ENCODE measurements around the gene GTPBP1. TPM values are rescaled to one million over a fixed set of nuclear protein-coding genes. Genes with fewer than 3 reads are reported as not detected.

Gene GTPBP1
- total RNA-seq, 4 donors from 2014 or later, result 16.2 to 71.5 (median 56.1) TPM

- Histone ChIP-seq H3K9me3 (no peaks in the 10 kb centered on the region), H3K27me3 (no peaks in the 10 kb centered on the region), H3K4me1 (no peaks in the 10 kb centered on the region), H3K4me3 (no peak overlapping the region), H3K27ac (no peak overlapping the region), H3K36me3 (peaks cover 0 to 2% of the 10 kb centered on the region in 2 donors)
- DNase-seq, result no peak
- intact Hi-C loops (cut with DNase I; ENCODE audit: low total_unique reads), result no loop called here
- TF ChIP-seq CTCF (IDR thresholded peaks at IDR 0.05), result no peak
- no peak for TF ChIP-seq POLR2A (IDR thresholded peaks at IDR 0.05)
Observed at GRCh38 chr22:38742176-38742942, 36.6 kb downstream of the GTPBP1 start.

GRCh38 chr22:38744981-38745380, 39.2 kb downstream of the GTPBP1 start:
- Histone ChIP-seq H3K27me3 (no peaks in the 10 kb centered on the region), H3K27ac (no peak overlapping the region), H3K9me3 (no peaks in the 10 kb centered on the region), H3K36me3 (peaks cover 0 to 2% of the 10 kb centered on the region in 2 donors), H3K4me3 (no peak overlapping the region), H3K4me1 (no peaks in the 10 kb centered on the region)
- DNase-seq, result no peak
- intact Hi-C loops (cut with DNase I; ENCODE audit: low total_unique reads), result no loop called here
- no peak for TF ChIP-seq POLR2A (IDR thresholded peaks at IDR 0.05)

- H3K4me1 ChIP-seq, result no peaks in the 10 kb centered on the region
- no peak overlapping the region for H3K27ac ChIP-seq
- peaks cover 0 to 2% of the 10 kb centered on the region in 2 donors for H3K36me3 ChIP-seq
- TF ChIP-seq POLR2A (IDR thresholded peaks at IDR 0.05) (no peak), CTCF (IDR thresholded peaks at IDR 0.05) (no peak)
- no peak overlapping the region for H3K4me3 ChIP-seq
- no peaks in the 10 kb centered on the region for H3K9me3 ChIP-seq
- intact Hi-C loops (cut with DNase I; ENCODE audit: low total_unique reads), result no loop called here
- no peak for DNase-seq
- H3K27me3 ChIP-seq, result no peaks in the 10 kb centered on the region
Observed at GRCh38 chr22:38745676-38746460, 40.1 kb downstream of the GTPBP1 start.

DNA sequence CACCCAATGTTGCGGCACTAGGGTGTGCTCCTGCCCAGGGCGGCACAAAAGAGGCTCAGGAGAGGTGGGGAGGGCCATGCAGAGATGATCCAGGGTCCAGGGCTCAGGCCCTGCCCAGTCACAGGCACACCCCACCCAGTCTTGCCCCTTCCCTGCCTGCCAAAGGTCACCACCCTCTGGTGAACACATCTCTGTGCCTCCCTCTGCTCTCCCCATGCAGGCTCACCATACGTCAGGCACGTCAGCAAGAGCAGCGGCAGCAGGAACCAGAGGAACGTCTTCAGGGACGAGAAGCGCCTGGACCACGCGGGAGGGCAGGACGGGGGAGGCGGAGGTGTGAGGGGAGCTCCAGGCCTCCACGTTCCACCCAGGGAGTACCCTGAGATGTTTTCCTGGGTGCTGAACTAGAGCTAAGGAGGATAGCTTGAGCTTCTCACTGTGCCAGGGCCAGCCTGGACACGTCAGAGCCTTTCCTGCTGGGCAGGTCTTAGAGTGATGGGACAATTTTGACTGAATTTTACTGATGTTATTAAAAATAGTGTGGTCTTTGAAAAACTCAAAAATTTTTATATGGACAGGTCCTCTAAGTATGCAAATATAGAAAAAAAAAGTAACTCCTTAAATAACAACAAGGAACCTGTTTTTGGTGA, 42.9 kb downstream of the GTPBP1 start:
- no peaks in the 10 kb centered on the region for H3K36me3 ChIP-seq
- intact Hi-C loops (cut with DNase I; ENCODE audit: low total_unique reads), result no loop called here

More for the DNA sequence above, 42.9 kb downstream of the GTPBP1 start:
- Histone ChIP-seq H3K27me3 (no peaks in the 10 kb centered on the region), H3K4me1 (peaks cover under 1 to 5% of the 10 kb centered on the region in 2 donors), H3K4me3 (no peak overlapping the region), H3K9me3 (no peaks in the 10 kb centered on the region), H3K27ac (no peak overlapping the region)
- no peak for TF ChIP-seq POLR2A (IDR thresholded peaks at IDR 0.05)
- TF ChIP-seq CTCF (IDR thresholded peaks at IDR 0.05), result no peak
- no peak for DNase-seq

All from uterus (tissue), 4 donors.